T-helper 17 cell (primary cell): ENCODE data around the gene RASAL2. TPM values are rescaled to one million over a fixed set of nuclear protein-coding genes. Genes with fewer than 3 reads are reported as not detected.

Source experiments
- ATAC-seq: fragments of 150-1000 bp; cut with Tn5 transposase; 2 replicates; pipeline ENCODE4 v1.10.0; 2021; ENCODE audit warnings: mild to moderate bottlenecking, moderate library complexity
- DNase-seq, 3 donors: peaks; one replicate each; pipeline versions ENCODE4 v3.0.0 to v3.0.0-alpha.2; 2020 to 2021
- H3K9me3 ChIP-seq: one replicate; pipeline ENCODE4 v1.7.0; 2013; ENCODE audit warnings: low read length, mild to moderate bottlenecking; ENCODE audit not compliant: control insufficient read depth, poor library complexity, severe bottlenecking
- H3K27ac Mint-ChIP-seq: one replicate; pipeline ENCODE4 v1.8.0; 2022; ENCODE audit warnings: mild to moderate bottlenecking, moderate library complexity, mixed read lengths
- H3K27me3 Mint-ChIP-seq: one replicate; pipeline ENCODE4 v1.8.0; 2022; ENCODE audit warnings: mixed read lengths
- H3K36me3 Mint-ChIP-seq: one replicate; pipeline ENCODE4 v1.8.0; 2022; ENCODE audit warnings: low read depth, mixed read lengths
- H3K4me1 Mint-ChIP-seq: one replicate; pipeline ENCODE4 v1.8.0; 2022; ENCODE audit warnings: mild to moderate bottlenecking, mixed read lengths
- H3K4me3 Mint-ChIP-seq: one replicate; pipeline ENCODE4 v1.8.0; 2022; ENCODE audit warnings: mild to moderate bottlenecking, moderate library complexity, mixed read lengths
- total RNA-seq, 4 donors: library from RNA in 2 of 4; stranded (reverse) in 2 of 4; gene quantifications; one replicate each; pipeline ENCODE4 v1.2.3 and lab custom pipeline; 2022 to 2026

The RASAL2 gene
- total RNA-seq, 2 donors from 2014 or later, result 0.07 to 0.29 TPM

- Mint-ChIP-seq H3K4me3 (no peak overlapping the region), H3K27me3 (peaks cover 36% of the 10 kb centered on the region), H3K4me1 (peaks cover 2% of the 10 kb centered on the region), H3K27ac (no peak overlapping the region), H3K36me3 (peaks cover 5% of the 10 kb centered on the region)
- DNase-seq, result no peak
- H3K9me3 ChIP-seq, result no peaks in the 10 kb centered on the region
- no peak for ATAC-seq
Observed at GRCh38 chr1:178504286-178504685, 410.4 kb downstream of the RASAL2 start.

GRCh38 chr1:178506177-178506576, 412.3 kb downstream of the RASAL2 start:
- Mint-ChIP-seq H3K27ac (no peak overlapping the region), H3K27me3 (peaks cover 35% of the 10 kb centered on the region), H3K4me3 (no peak overlapping the region), H3K36me3 (peaks cover 5% of the 10 kb centered on the region), H3K4me1 (no peaks in the 10 kb centered on the region)
- H3K9me3 ChIP-seq, result no peaks in the 10 kb centered on the region
- DNase-seq (no peak), ATAC-seq (no peak)

- Mint-ChIP-seq H3K27me3 (peaks cover 30% of the 10 kb centered on the region), H3K4me1 (no peaks in the 10 kb centered on the region), H3K4me3 (no peak overlapping the region), H3K36me3 (peaks cover 5% of the 10 kb centered on the region), H3K27ac (no peak overlapping the region)
- ATAC-seq, result no peak
- no peak for DNase-seq
- H3K9me3 ChIP-seq, result no peaks in the 10 kb centered on the region
Observed at GRCh38 chr1:178506669-178507068, 412.8 kb downstream of the RASAL2 start.

- H3K36me3 Mint-ChIP-seq, result no peaks in the 10 kb centered on the region
- peak overlapping the region; percentile 51 for H3K27ac Mint-ChIP-seq
- DNase-seq (no peak), ATAC-seq (no peak)
- no peaks in the 10 kb centered on the region for H3K9me3 ChIP-seq
- H3K27me3 Mint-ChIP-seq, result peaks cover 17% of the 10 kb centered on the region
- no peaks in the 10 kb centered on the region for H3K4me1 Mint-ChIP-seq
- no peak overlapping the region for H3K4me3 Mint-ChIP-seq
Observed at GRCh38 chr1:178509414-178510007, 415.6 kb downstream of the RASAL2 start.

- no peaks in the 10 kb centered on the region for H3K4me1 Mint-ChIP-seq
- no peaks in the 10 kb centered on the region for H3K36me3 Mint-ChIP-seq
- no peaks in the 10 kb centered on the region for H3K9me3 ChIP-seq
- no peak for ATAC-seq
- peaks cover 18% of the 10 kb centered on the region for H3K27me3 Mint-ChIP-seq
- H3K27ac Mint-ChIP-seq, result no peak overlapping the region
- H3K4me3 Mint-ChIP-seq, result no peak overlapping the region
- DNase-seq, result no peak
Observed at GRCh38 chr1:178510155-178510554, 416.3 kb downstream of the RASAL2 start.

GRCh38 chr1:178512566-178513277, 418.8 kb downstream of the RASAL2 start, which contains the start of gene TEX35:
Gene TEX35 (plus strand): TSS chr1:178513109. CDS start chr1:178513189, 80 bp downstream.
- no peak within 1 kb of the TSS for H3K4me3 Mint-ChIP-seq
- no peak within 1 kb of the TSS for H3K27ac Mint-ChIP-seq
- DNase-seq (no peak), ATAC-seq (no peak)
- no peaks in the 10 kb centered on the region for H3K9me3 ChIP-seq
- H3K4me1 Mint-ChIP-seq, result no peaks in the 10 kb centered on the region
- H3K36me3 Mint-ChIP-seq, result no peaks in the 10 kb centered on the region
- peaks cover 12% of the 10 kb centered on the region for H3K27me3 Mint-ChIP-seq

GRCh38 chr1:178513278-178513983, 419.5 kb downstream of the RASAL2 start:
- Mint-ChIP-seq H3K36me3 (no peaks in the 10 kb centered on the region), H3K27me3 (peaks cover 12% of the 10 kb centered on the region), H3K27ac (no peak overlapping the region), H3K4me1 (no peaks in the 10 kb centered on the region), H3K4me3 (no peak overlapping the region)
- ATAC-seq (no peak), DNase-seq (no peak)
- H3K9me3 ChIP-seq, result no peaks in the 10 kb centered on the region

GRCh38 chr1:178516110-178516509, 422.2 kb downstream of the RASAL2 start:
- Mint-ChIP-seq H3K36me3 (no peaks in the 10 kb centered on the region), H3K27ac (no peak overlapping the region), H3K4me1 (peaks cover 3% of the 10 kb centered on the region), H3K27me3 (peaks cover 18% of the 10 kb centered on the region), H3K4me3 (no peak overlapping the region)
- DNase-seq (no peak), ATAC-seq (no peak)
- H3K9me3 ChIP-seq, result no peaks in the 10 kb centered on the region

GRCh38 chr1:178518894-178519293, 425.0 kb downstream of the RASAL2 start:
- H3K9me3 ChIP-seq, result no peaks in the 10 kb centered on the region
- H3K4me3 Mint-ChIP-seq, result no peak overlapping the region
- peaks cover 19% of the 10 kb centered on the region for H3K27me3 Mint-ChIP-seq
- ATAC-seq, result no peak
- peaks cover 3% of the 10 kb centered on the region for H3K4me1 Mint-ChIP-seq
- no peak for DNase-seq
- H3K27ac Mint-ChIP-seq, result no peak overlapping the region
- H3K36me3 Mint-ChIP-seq, result no peaks in the 10 kb centered on the region

- peaks cover 3% of the 10 kb centered on the region for H3K4me1 Mint-ChIP-seq
- no peak for DNase-seq
- no peak for ATAC-seq
- H3K27me3 Mint-ChIP-seq, result peaks cover 13% of the 10 kb centered on the region
- H3K27ac Mint-ChIP-seq, result no peak overlapping the region
- no peaks in the 10 kb centered on the region for H3K9me3 ChIP-seq
- H3K36me3 Mint-ChIP-seq, result no peaks in the 10 kb centered on the region
- H3K4me3 Mint-ChIP-seq, result no peak overlapping the region
Observed at GRCh38 chr1:178520803-178521202, 426.9 kb downstream of the RASAL2 start.

GRCh38 chr1:178521241-178521640, 427.3 kb downstream of the RASAL2 start:
- H3K4me1 Mint-ChIP-seq, result peaks cover 3% of the 10 kb centered on the region
- no peaks in the 10 kb centered on the region for H3K36me3 Mint-ChIP-seq
- H3K27me3 Mint-ChIP-seq, result peaks cover 13% of the 10 kb centered on the region
- H3K4me3 Mint-ChIP-seq, result no peak overlapping the region
- ATAC-seq (no peak), DNase-seq (no peak)
- no peak overlapping the region for H3K27ac Mint-ChIP-seq
- H3K9me3 ChIP-seq, result no peaks in the 10 kb centered on the region

- Mint-ChIP-seq H3K4me1 (no peaks in the 10 kb centered on the region), H3K36me3 (peaks cover 7% of the 10 kb centered on the region), H3K27me3 (peaks cover 27% of the 10 kb centered on the region), H3K27ac (no peak overlapping the region), H3K4me3 (no peak overlapping the region)
- no peak for ATAC-seq
- H3K9me3 ChIP-seq, result no peaks in the 10 kb centered on the region
- DNase-seq, result no peak
Observed at GRCh38 chr1:178527117-178527516, 433.2 kb downstream of the RASAL2 start.

GRCh38 chr1:178528228-178528952, 434.5 kb downstream of the RASAL2 start:
- Mint-ChIP-seq H3K27me3 (peaks cover 27% of the 10 kb centered on the region), H3K27ac (peak overlapping the region; percentile 24), H3K4me3 (no peak overlapping the region), H3K4me1 (peaks cover 3% of the 10 kb centered on the region), H3K36me3 (peaks cover 7% of the 10 kb centered on the region)
- H3K9me3 ChIP-seq, result no peaks in the 10 kb centered on the region
- ATAC-seq (no peak), DNase-seq (no peak)
